CD14-positive monocyte (primary cell): ENCODE data around the gene GJC1. TPM values are rescaled to one million over a fixed set of nuclear protein-coding genes. Genes with fewer than 3 reads are reported as not detected.
A peak's percentile ranks its signal among the peaks of the same experiment; 100 is the strongest.

Experiments used
- DNase-seq, 3 donors: peaks; one replicate each; pipeline ENCODE4 v3.0.0-alpha.2; 2011 to 2022
- H2AFZ ChIP-seq: 2 replicates; pipeline ENCODE4 v1.6.0; 2012; ENCODE audit warnings: mild to moderate bottlenecking, low read depth, low read length, inconsistent platforms; ENCODE audit not compliant: insufficient read depth, poor library complexity, severe bottlenecking
- H3K27ac ChIP-seq, 2 donors: 1 replicate in 1 of 2; 2 replicates in 1 of 2; pipeline ENCODE4 v1.5.1; 2012 to 2013; ENCODE audit warnings: low read length in 2 of 2, control low read depth in 1 of 2, inconsistent platforms in 1 of 2, low read depth in 1 of 2, mild to moderate bottlenecking in 1 of 2
- H3K27me3 ChIP-seq, 2 donors: one replicate each; pipeline versions ENCODE4 v1.6.0 to v1.6.1; 2011 to 2013; ENCODE audit warnings: low read length in 2 of 2; ENCODE audit not compliant: control insufficient read depth in 2 of 2, insufficient read depth in 2 of 2
- H3K36me3 ChIP-seq, 2 donors: replicated peaks in 1 of 2; 1 replicate in 1 of 2; 2 replicates in 1 of 2; pipeline versions ENCODE4 v1.5.1 to v1.6.1; 2012 to 2013; ENCODE audit warnings: low read length in 2 of 2, control low read depth in 1 of 2, inconsistent platforms in 1 of 2, mild to moderate bottlenecking in 1 of 2; ENCODE audit not compliant: insufficient read depth in 2 of 2, control insufficient read depth in 1 of 2
- H3K4me1 ChIP-seq, 2 donors: 1 replicate in 1 of 2; 2 replicates in 1 of 2; pipeline versions ENCODE4 v1.5.1 to v1.6.1; 2012 to 2013; ENCODE audit warnings: low read length in 2 of 2, control low read depth in 1 of 2, inconsistent platforms in 1 of 2, mild to moderate bottlenecking in 1 of 2, moderate library complexity in 1 of 2; ENCODE audit not compliant: insufficient read depth in 2 of 2, control insufficient read depth in 1 of 2
- H3K4me2 ChIP-seq: replicated peaks from 2 replicates; pipeline ENCODE3; 2012; ENCODE audit warnings: low read length, moderate library complexity, mild to moderate bottlenecking; ENCODE audit not compliant: poor library complexity, severe bottlenecking; ENCODE audit errors: extremely low read depth
- H3K4me3 ChIP-seq, 3 experiments: fragments of 200-600 bp in 1 of 3; sonication (generic) in 1 of 3; replicated peaks in 1 of 3; 1 replicate in 2 of 3; 2 replicates in 1 of 3; pipeline ENCODE4 v1.5.1; 2011 to 2013; ENCODE audit warnings: low read length in 3 of 3, mild to moderate bottlenecking in 3 of 3, control low read depth in 2 of 3, low read depth in 2 of 3, inconsistent platforms in 1 of 3, moderate library complexity in 1 of 3
- H3K79me2 ChIP-seq: 2 replicates; pipeline ENCODE4 v1.6.0; 2012; ENCODE audit warnings: mild to moderate bottlenecking, control low read depth, inconsistent platforms, low read length, moderate library complexity; ENCODE audit not compliant: insufficient read depth
- H3K9ac ChIP-seq: 2 replicates; pipeline ENCODE4 v1.6.0; 2017; ENCODE audit warnings: low read length, mild to moderate bottlenecking; ENCODE audit not compliant: insufficient read depth, poor library complexity, severe bottlenecking
- H3K9me3 ChIP-seq, 2 donors: replicated peaks in 1 of 2; 1 replicate in 1 of 2; 2 replicates in 1 of 2; pipeline versions ENCODE4 v1.5.1 to v1.6.1; 2012 to 2013; ENCODE audit warnings: low read length in 2 of 2, control low read depth in 1 of 2; ENCODE audit not compliant: control insufficient read depth in 1 of 2, insufficient read depth in 1 of 2
- H4K20me1 ChIP-seq: 2 replicates; pipeline ENCODE4 v1.6.0; 2012; ENCODE audit warnings: mild to moderate bottlenecking, low read length, control low read depth, moderate library complexity; ENCODE audit not compliant: insufficient read depth
- H3K27ac Mint-ChIP-seq, 7 donors: one replicate each; pipeline ENCODE4 v1.8.0; 2020; ENCODE audit warnings: mild to moderate bottlenecking in 7 of 7, mixed read lengths in 7 of 7, moderate library complexity in 6 of 7, inconsistent platforms in 2 of 7
- H3K27me3 Mint-ChIP-seq, 3 donors: one replicate each; pipeline ENCODE4 v1.8.0; 2021 to 2022; ENCODE audit warnings: low read depth in 3 of 3, mild to moderate bottlenecking in 3 of 3, mixed read lengths in 3 of 3, moderate library complexity in 3 of 3, inconsistent platforms in 1 of 3
- H3K36me3 Mint-ChIP-seq, 2 donors: one replicate each; pipeline ENCODE4 v1.8.0; 2020; ENCODE audit warnings: mixed read lengths in 2 of 2, inconsistent platforms in 1 of 2, mild to moderate bottlenecking in 1 of 2
- H3K4me1 Mint-ChIP-seq: one replicate; pipeline ENCODE4 v1.8.0; 2020; ENCODE audit warnings: mild to moderate bottlenecking, mixed read lengths
- H3K4me3 Mint-ChIP-seq, 2 donors: one replicate each; pipeline ENCODE4 v1.8.0; 2020; ENCODE audit warnings: mild to moderate bottlenecking in 2 of 2, mixed read lengths in 2 of 2, moderate library complexity in 1 of 2
- H3K9me3 Mint-ChIP-seq, 7 donors: one replicate each; pipeline ENCODE4 v1.8.0; 2020 to 2022; ENCODE audit warnings: mixed read lengths in 7 of 7, mild to moderate bottlenecking in 6 of 7, moderate library complexity in 6 of 7, inconsistent platforms in 2 of 7
- WGBS: methylation state at CpG from one replicate; pipeline ENCODE4 v1.1.5; 2013; ENCODE audit warnings: missing lambda C conversion rate; ENCODE audit not compliant: insufficient coverage; 5-methylcytosine and 5-hydroxymethylcytosine counted together
- intact Hi-C, 2 donors: fragments of 100-400 bp; cut with micrococcal nuclease; formaldehyde crosslinking; loops; one replicate each; pipeline versions ENCODE4 v1.15.0 to v1.15.1; 2023
- polyA plus RNA-seq, 3 donors: library from polyadenylated mRNA; depleted of rRNA in 1 of 3; unstranded in 2 of 3; stranded (reverse) in 1 of 3; fragments of 300-500 nt in 2 of 3; fragments of >200 nt in 1 of 3; fragmentation: Illumina TruSeq in 2 of 3; gene quantifications; 1 replicate in 2 of 3; 2 replicates in 1 of 3; pipeline ENCODE4 v1.2.3, GENCODE V29; 2012 to 2021
- TF ChIP-seq, protein P1 (sequence below): fragments of 200-600 bp; IDR thresholded peaks from one replicate; pipeline ENCODE4 v1.8.0; 2022; ENCODE audit warnings: antibody characterized with exemption, mild to moderate bottlenecking

GJC1 gene
- polyA plus RNA-seq, 3 donors = not detected

DNA sequence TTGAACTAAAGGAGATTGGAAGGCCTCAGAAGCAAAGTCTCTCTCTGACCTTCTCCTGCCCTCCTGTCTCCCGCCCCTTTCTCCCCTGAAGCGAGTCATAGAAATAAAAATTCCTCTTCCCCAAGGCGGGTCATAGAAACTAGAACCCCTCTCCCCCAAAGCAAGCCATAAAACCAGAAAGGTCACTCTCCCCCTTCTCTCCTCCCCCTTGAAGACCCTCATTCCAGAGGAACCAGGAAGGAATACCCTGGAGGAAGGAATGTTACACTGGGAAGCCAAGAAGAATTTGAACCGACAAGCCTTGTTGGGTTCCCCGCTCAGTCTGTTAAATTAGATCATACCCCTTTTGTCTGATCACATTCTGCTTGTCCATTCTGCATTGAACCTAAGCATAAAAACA is 2.7 kb upstream of the GJC1 start:
- WGBS = no CpG with 5 or more reads among the region's 5 CpGs
- TF ChIP-seq, protein P1, sequence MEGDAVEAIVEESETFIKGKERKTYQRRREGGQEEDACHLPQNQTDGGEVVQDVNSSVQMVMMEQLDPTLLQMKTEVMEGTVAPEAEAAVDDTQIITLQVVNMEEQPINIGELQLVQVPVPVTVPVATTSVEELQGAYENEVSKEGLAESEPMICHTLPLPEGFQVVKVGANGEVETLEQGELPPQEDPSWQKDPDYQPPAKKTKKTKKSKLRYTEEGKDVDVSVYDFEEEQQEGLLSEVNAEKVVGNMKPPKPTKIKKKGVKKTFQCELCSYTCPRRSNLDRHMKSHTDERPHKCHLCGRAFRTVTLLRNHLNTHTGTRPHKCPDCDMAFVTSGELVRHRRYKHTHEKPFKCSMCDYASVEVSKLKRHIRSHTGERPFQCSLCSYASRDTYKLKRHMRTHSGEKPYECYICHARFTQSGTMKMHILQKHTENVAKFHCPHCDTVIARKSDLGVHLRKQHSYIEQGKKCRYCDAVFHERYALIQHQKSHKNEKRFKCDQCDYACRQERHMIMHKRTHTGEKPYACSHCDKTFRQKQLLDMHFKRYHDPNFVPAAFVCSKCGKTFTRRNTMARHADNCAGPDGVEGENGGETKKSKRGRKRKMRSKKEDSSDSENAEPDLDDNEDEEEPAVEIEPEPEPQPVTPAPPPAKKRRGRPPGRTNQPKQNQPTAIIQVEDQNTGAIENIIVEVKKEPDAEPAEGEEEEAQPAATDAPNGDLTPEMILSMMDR = no peak
- Histone ChIP-seq H2AFZ (no peak overlapping the region), H3K9me3 (peaks cover 0 to 12% of the 10 kb centered on the region in 2 donors), H3K79me2 (no peaks in the 10 kb centered on the region), H3K4me1 (peaks cover 10 to 20% of the 10 kb centered on the region in 2 donors), H4K20me1 (no peaks in the 10 kb centered on the region), H3K27ac (no peak overlapping the region), H3K36me3 (no peaks in the 10 kb centered on the region), H3K4me2 (no peak overlapping the region), H3K27me3 (peaks cover 35 to 61% of the 10 kb centered on the region in 2 donors), H3K9ac (no peak overlapping the region), H3K4me3 (no peak overlapping the region)
- Mint-ChIP-seq H3K27ac (no peak overlapping the region), H3K36me3 (peaks cover 0 to 5% of the 10 kb centered on the region in 2 donors), H3K9me3 (peaks cover 0 to 26% (median 6%) of the 10 kb centered on the region in 7 donors), H3K27me3 (peaks cover 69 to 85% (median 73%) of the 10 kb centered on the region in 3 donors), H3K4me3 (peak overlapping the region in 1 of 2 donors; percentile 75), H3K4me1 (peaks cover 11% of the 10 kb centered on the region)
- intact Hi-C loops = no loop called here
- no peak for DNase-seq

DNA sequence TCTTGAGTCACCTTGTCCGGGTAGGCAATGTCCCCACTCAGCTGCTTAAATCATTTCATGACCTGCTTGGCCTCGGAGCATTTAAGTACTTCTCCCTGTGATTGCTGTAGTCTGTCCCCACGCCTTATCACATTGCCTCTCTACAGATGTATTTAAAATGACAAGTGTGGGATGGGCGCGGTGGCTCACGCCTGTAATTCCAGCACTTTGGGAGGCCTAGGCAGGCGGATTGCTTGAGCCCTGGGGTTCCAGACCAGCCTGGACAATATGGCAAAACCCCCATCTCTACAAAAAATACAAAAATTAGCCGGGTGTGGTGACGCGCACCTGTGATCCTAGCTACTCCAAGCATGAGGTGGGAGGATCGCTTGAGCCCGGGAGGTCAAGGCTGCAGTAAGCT is 1.3 kb upstream of the GJC1 start:
- no peaks in the 10 kb centered on the region for H4K20me1 ChIP-seq
- Mint-ChIP-seq H3K36me3 (peaks cover 0 to 5% of the 10 kb centered on the region in 2 donors), H3K27ac (no peak overlapping the region), H3K27me3 (peaks cover 75 to 90% (median 78%) of the 10 kb centered on the region in 3 donors), H3K9me3 (peaks cover 0 to 26% (median 6%) of the 10 kb centered on the region in 7 donors), H3K4me1 (peaks cover 11% of the 10 kb centered on the region), H3K4me3 (peak overlapping the region in 1 of 2 donors; percentile 75)
- peaks cover 0 to 12% of the 10 kb centered on the region in 2 donors for H3K9me3 ChIP-seq
- H3K27me3 ChIP-seq = peaks cover 48 to 75% of the 10 kb centered on the region in 2 donors
- H2AFZ ChIP-seq = no peak overlapping the region
- TF ChIP-seq, protein P1 = no peak
- no peak overlapping the region for H3K4me3 ChIP-seq
- no peak for DNase-seq
- H3K4me1 ChIP-seq = peaks cover 10 to 20% of the 10 kb centered on the region in 2 donors
- intact Hi-C loops = no loop called here
- no peak overlapping the region for H3K9ac ChIP-seq
- H3K4me2 ChIP-seq = no peak overlapping the region
- no peaks in the 10 kb centered on the region for H3K36me3 ChIP-seq
- 94% methylated on average over 3 of the region's 12 CpGs for WGBS
- no peak overlapping the region for H3K27ac ChIP-seq
- no peaks in the 10 kb centered on the region for H3K79me2 ChIP-seq
